GM13976 (cell line): Measurements from ENCODE around the gene FTH1.

ENCODE experiments used
- DNase-seq: peaks from one replicate; pipeline ENCODE4 v3.0.0; 2012; ENCODE audit warnings: low spot score
- CTCF ChIP-seq: IDR thresholded peaks from 2 replicates; pipeline ENCODE4 v1.5.1; 2012; ENCODE audit warnings: borderline replicate concordance, mild to moderate bottlenecking; ENCODE audit not compliant: insufficient read depth; ENCODE audit errors: extremely low read depth, missing control alignments, control extremely low read depth
- in situ Hi-C: fragments of 300-500 bp; cut with MboI; formaldehyde crosslinking; loops from one replicate; pipeline ENCODE4 v1.12.0; 2022; ENCODE audit warnings: low sequenced_read_pairs, mixed read lengths, inconsistent platforms; ENCODE audit not compliant: unreplicated experiment

FTH1 gene

GRCh38 chr11:61914471-61915171 is 52.8 kb downstream of the FTH1 start:
- DNase-seq = peak; percentile 27
- in situ Hi-C loops = no loop called here
- no peak for TF ChIP-seq CTCF
